GM03348 (cell line): Measurements from ENCODE around the gene RHOB.
A peak's percentile ranks its signal among the peaks of the same experiment; 100 is the strongest.

Experiments
- DNase-seq: peaks from one replicate; pipeline ENCODE4 v3.0.0; 2012; ENCODE audit warnings: low spot score

Gene RHOB

GRCh38 chr2:20494241-20494640 is 47.4 kb downstream of the RHOB start:
- DNase-seq: peak; percentile 45

GRCh38 chr2:20496076-20496872 is 49.4 kb downstream of the RHOB start:
- DNase-seq: peak; percentile 75

- no peak for DNase-seq
Observed at GRCh38 chr2:20496942-20497341, 50.1 kb downstream of the RHOB start.
